SK-N-SH treated with all-trans-retinoic acid at 6 μM for 48 hours (cell line): ENCODE results near the gene OBP2B.

Source experiments
- ATAC-seq: fragments of 200-7000 bp; cut with Tn5 transposase; 3 replicates; pipeline ENCODE4 v1.9.1; 2020; ENCODE audit warnings: mild to moderate bottlenecking, moderate library complexity
- ARNTL ChIP-seq: fragments of 450-650 bp; formaldehyde crosslinking; IDR thresholded peaks from 2 replicates; pipeline ENCODE4 v1.5.0; 2020; ENCODE audit warnings: low read depth, mild to moderate bottlenecking, moderate library complexity, borderline replicate concordance
- BACH2 ChIP-seq: fragments of 250-450 bp; sonication (Bioruptor Pico); IDR thresholded peaks from 2 replicates; pipeline ENCODE4 v1.9.0; 2021; ENCODE audit warnings: mild to moderate bottlenecking, borderline replicate concordance
- CREB5 ChIP-seq: fragments of 250-450 bp; sonication (Bioruptor Pico); IDR thresholded peaks from 2 replicates; pipeline ENCODE4 v1.5.1; 2020; ENCODE audit warnings: low read depth, mild to moderate bottlenecking, moderate library complexity
- CSDC2 ChIP-seq: fragments of 250-450 bp; sonication (Bioruptor Pico); IDR thresholded peaks from 2 replicates; pipeline ENCODE4 v1.5.0; 2020; ENCODE audit warnings: mild to moderate bottlenecking, moderate library complexity
- ESRRG ChIP-seq: fragments of 250-450 bp; sonication (Bioruptor Pico); IDR thresholded peaks from 2 replicates; pipeline ENCODE4 v1.6.1; 2021; ENCODE audit warnings: mild to moderate bottlenecking
- GLIS3 ChIP-seq: fragments of 250-450 bp; sonication (Bioruptor Pico); IDR thresholded peaks from 2 replicates; pipeline ENCODE4 v1.5.0; 2020; ENCODE audit warnings: mild to moderate bottlenecking, moderate library complexity
- ISL1 ChIP-seq: fragments of 250-450 bp; sonication (Bioruptor Pico); IDR thresholded peaks from 2 replicates; pipeline ENCODE4 v2.1.2; 2022; ENCODE audit warnings: mild to moderate bottlenecking, moderate library complexity
- OSR1 ChIP-seq: fragments of 250-450 bp; sonication (Bioruptor Pico); IDR thresholded peaks from 2 replicates; pipeline ENCODE4 v1.8.0; 2022; ENCODE audit warnings: moderate library complexity, mild to moderate bottlenecking, inconsistent platforms
- POU6F1 ChIP-seq: fragments of 250-450 bp; sonication (Bioruptor Pico); IDR thresholded peaks from 2 replicates; pipeline ENCODE4 v1.8.0; 2021; ENCODE audit warnings: low read depth, mild to moderate bottlenecking, moderate library complexity, borderline replicate concordance
- RARB ChIP-seq: fragments of 250-450 bp; sonication (Bioruptor Pico); IDR thresholded peaks from 2 replicates; pipeline ENCODE4 v1.8.0; 2021; ENCODE audit warnings: mild to moderate bottlenecking, moderate library complexity
- SNAI2 ChIP-seq: fragments of 250-450 bp; sonication (Bioruptor Pico); IDR thresholded peaks from 2 replicates; pipeline ENCODE4 v1.5.0; 2020; ENCODE audit warnings: mild to moderate bottlenecking, moderate library complexity
- TCF4 ChIP-seq: fragments of 250-450 bp; sonication (Bioruptor Pico); IDR thresholded peaks from 2 replicates; pipeline ENCODE4 v1.8.0; 2021; ENCODE audit warnings: mild to moderate bottlenecking, moderate library complexity, borderline replicate concordance
- TOX ChIP-seq: fragments of 250-450 bp; sonication (Bioruptor Pico); IDR thresholded peaks from 2 replicates; pipeline ENCODE4 v1.8.0; 2021; ENCODE audit warnings: mild to moderate bottlenecking, moderate library complexity, borderline replicate concordance
- ZC3H10 ChIP-seq: fragments of 250-450 bp; sonication (Bioruptor Pico); IDR thresholded peaks from 2 replicates; pipeline ENCODE4 v1.5.1; 2021; ENCODE audit warnings: mild to moderate bottlenecking, moderate library complexity
- ZFP3 ChIP-seq: fragments of 250-450 bp; sonication (Bioruptor Pico); IDR thresholded peaks from 2 replicates; pipeline ENCODE4 v1.5.0; 2020; ENCODE audit warnings: mild to moderate bottlenecking, moderate library complexity
- ZFP30 ChIP-seq: fragments of 450-650 bp; formaldehyde crosslinking; IDR thresholded peaks from 2 replicates; pipeline ENCODE4 v1.5.0; 2022; ENCODE audit warnings: mild to moderate bottlenecking, moderate library complexity
- ZNF565 ChIP-seq: fragments of 450-650 bp; formaldehyde crosslinking; conservative IDR thresholded peaks from 2 replicates; pipeline ENCODE4 v1.5.0; 2020; ENCODE audit warnings: low read depth, mild to moderate bottlenecking, moderate library complexity
- ZNF70 ChIP-seq: fragments of 450-650 bp; formaldehyde crosslinking; IDR thresholded peaks from 2 replicates; pipeline ENCODE4 v1.5.0; 2020; ENCODE audit warnings: mild to moderate bottlenecking, moderate library complexity
- ZNF8 ChIP-seq: fragments of 450-650 bp; formaldehyde crosslinking; IDR thresholded peaks from 2 replicates; pipeline ENCODE4 v1.5.0; 2020; ENCODE audit warnings: mild to moderate bottlenecking, moderate library complexity
- TF ChIP-seq, protein P1 (sequence below): fragments of 250-450 bp; sonication (Bioruptor Pico); IDR thresholded peaks from 2 replicates; pipeline ENCODE4 v1.8.0; 2020; ENCODE audit warnings: mild to moderate bottlenecking, moderate library complexity, borderline replicate concordance
- TF ChIP-seq, protein P2 (sequence below): fragments of 250-450 bp; sonication (Bioruptor Pico); IDR thresholded peaks from 2 replicates; pipeline ENCODE4 v1.5.0; 2020; ENCODE audit warnings: mild to moderate bottlenecking, moderate library complexity
- TF ChIP-seq, protein P3 (sequence below): fragments of 250-450 bp; sonication (Bioruptor Pico); IDR thresholded peaks from 2 replicates; pipeline ENCODE4 v1.5.1; 2021; ENCODE audit warnings: mild to moderate bottlenecking, moderate library complexity

Gene OBP2B

GRCh38 chr9:133199648-133200321 is 9.3 kb downstream of the OBP2B start:
- TF ChIP-seq POU6F1 (CRISPR knock-in tag): no peak
- TF ChIP-seq ZFP3: no peak
- no peak for TF ChIP-seq GLIS3 (CRISPR knock-in tag)
- no peak for TF ChIP-seq OSR1
- TF ChIP-seq, protein P1, sequence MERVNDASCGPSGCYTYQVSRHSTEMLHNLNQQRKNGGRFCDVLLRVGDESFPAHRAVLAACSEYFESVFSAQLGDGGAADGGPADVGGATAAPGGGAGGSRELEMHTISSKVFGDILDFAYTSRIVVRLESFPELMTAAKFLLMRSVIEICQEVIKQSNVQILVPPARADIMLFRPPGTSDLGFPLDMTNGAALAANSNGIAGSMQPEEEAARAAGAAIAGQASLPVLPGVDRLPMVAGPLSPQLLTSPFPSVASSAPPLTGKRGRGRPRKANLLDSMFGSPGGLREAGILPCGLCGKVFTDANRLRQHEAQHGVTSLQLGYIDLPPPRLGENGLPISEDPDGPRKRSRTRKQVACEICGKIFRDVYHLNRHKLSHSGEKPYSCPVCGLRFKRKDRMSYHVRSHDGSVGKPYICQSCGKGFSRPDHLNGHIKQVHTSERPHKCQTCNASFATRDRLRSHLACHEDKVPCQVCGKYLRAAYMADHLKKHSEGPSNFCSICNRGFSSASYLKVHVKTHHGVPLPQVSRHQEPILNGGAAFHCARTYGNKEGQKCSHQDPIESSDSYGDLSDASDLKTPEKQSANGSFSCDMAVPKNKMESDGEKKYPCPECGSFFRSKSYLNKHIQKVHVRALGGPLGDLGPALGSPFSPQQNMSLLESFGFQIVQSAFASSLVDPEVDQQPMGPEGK (CRISPR knock-in tag): no peak
- no peak for TF ChIP-seq ZC3H10 (CRISPR knock-in tag)
- TF ChIP-seq BACH2 (CRISPR knock-in tag): no peak
- no peak for TF ChIP-seq ARNTL
- no peak for TF ChIP-seq ZNF565 (CRISPR knock-in tag)
- TF ChIP-seq, all 23 proteins: peak for 0
- ATAC-seq: no peak

DNA sequence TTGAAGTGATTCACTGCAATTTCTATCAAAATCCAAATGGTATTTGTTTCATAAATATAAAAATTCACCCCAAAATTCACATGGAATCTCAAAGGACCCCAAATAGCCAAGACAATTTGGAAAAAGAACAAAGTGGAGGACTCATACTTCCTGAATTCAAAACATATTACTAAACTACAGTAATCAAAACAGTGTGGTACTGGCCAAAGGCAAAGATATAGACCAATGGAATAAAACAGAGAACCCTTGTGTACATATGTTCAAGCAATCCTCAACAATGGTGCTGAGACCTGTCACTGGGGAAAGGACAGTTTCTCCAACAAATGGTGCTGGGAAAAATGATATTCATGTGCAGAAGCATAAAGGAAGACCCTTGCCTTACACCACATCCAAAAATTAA is 14.0 kb downstream of the OBP2B start:
- no peak for ATAC-seq
- no peak for TF ChIP-seq ZFP3
- no peak for TF ChIP-seq TCF4 (CRISPR knock-in tag)
- no peak for TF ChIP-seq OSR1
- no peak for TF ChIP-seq ZNF565 (CRISPR knock-in tag)
- TF ChIP-seq RARB (CRISPR knock-in tag): no peak
- TF ChIP-seq ISL1 (CRISPR knock-in tag): no peak
- no peak for TF ChIP-seq BACH2 (CRISPR knock-in tag)
- TF ChIP-seq, protein P1 (CRISPR knock-in tag): no peak
- TF ChIP-seq ESRRG: no peak
- no peak for TF ChIP-seq ZC3H10 (CRISPR knock-in tag)
- no peak for TF ChIP-seq GLIS3 (CRISPR knock-in tag)
- TF ChIP-seq CSDC2 (CRISPR knock-in tag): no peak
- no peak for TF ChIP-seq TOX (CRISPR knock-in tag)
- TF ChIP-seq ARNTL: no peak
- TF ChIP-seq SNAI2 (CRISPR knock-in tag): no peak
- TF ChIP-seq, protein P2, sequence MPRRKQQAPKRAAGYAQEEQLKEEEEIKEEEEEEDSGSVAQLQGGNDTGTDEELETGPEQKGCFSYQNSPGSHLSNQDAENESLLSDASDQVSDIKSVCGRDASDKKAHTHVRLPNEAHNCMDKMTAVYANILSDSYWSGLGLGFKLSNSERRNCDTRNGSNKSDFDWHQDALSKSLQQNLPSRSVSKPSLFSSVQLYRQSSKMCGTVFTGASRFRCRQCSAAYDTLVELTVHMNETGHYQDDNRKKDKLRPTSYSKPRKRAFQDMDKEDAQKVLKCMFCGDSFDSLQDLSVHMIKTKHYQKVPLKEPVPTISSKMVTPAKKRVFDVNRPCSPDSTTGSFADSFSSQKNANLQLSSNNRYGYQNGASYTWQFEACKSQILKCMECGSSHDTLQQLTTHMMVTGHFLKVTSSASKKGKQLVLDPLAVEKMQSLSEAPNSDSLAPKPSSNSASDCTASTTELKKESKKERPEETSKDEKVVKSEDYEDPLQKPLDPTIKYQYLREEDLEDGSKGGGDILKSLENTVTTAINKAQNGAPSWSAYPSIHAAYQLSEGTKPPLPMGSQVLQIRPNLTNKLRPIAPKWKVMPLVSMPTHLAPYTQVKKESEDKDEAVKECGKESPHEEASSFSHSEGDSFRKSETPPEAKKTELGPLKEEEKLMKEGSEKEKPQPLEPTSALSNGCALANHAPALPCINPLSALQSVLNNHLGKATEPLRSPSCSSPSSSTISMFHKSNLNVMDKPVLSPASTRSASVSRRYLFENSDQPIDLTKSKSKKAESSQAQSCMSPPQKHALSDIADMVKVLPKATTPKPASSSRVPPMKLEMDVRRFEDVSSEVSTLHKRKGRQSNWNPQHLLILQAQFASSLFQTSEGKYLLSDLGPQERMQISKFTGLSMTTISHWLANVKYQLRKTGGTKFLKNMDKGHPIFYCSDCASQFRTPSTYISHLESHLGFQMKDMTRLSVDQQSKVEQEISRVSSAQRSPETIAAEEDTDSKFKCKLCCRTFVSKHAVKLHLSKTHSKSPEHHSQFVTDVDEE: no peak
- TF ChIP-seq POU6F1 (CRISPR knock-in tag): no peak

- ATAC-seq: no peak
- TF ChIP-seq CREB5 (CRISPR knock-in tag): no peak
- no peak for TF ChIP-seq GLIS3 (CRISPR knock-in tag)
- no peak for TF ChIP-seq SNAI2 (CRISPR knock-in tag)
- TF ChIP-seq, protein P3, sequence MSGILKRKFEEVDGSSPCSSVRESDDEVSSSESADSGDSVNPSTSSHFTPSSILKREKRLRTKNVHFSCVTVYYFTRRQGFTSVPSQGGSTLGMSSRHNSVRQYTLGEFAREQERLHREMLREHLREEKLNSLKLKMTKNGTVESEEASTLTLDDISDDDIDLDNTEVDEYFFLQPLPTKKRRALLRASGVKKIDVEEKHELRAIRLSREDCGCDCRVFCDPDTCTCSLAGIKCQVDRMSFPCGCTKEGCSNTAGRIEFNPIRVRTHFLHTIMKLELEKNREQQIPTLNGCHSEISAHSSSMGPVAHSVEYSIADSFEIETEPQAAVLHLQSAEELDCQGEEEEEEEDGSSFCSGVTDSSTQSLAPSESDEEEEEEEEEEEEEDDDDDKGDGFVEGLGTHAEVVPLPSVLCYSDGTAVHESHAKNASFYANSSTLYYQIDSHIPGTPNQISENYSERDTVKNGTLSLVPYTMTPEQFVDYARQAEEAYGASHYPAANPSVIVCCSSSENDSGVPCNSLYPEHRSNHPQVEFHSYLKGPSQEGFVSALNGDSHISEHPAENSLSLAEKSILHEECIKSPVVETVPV: no peak
- TF ChIP-seq ZFP30: no peak
- no peak for TF ChIP-seq ZFP3
- TF ChIP-seq BACH2 (CRISPR knock-in tag): no peak
- no peak for TF ChIP-seq ZNF565 (CRISPR knock-in tag)
- no peak for TF ChIP-seq ZNF70 (CRISPR knock-in tag)
- no peak for TF ChIP-seq ZNF8 (CRISPR knock-in tag)
- TF ChIP-seq OSR1: no peak
- TF ChIP-seq ISL1 (CRISPR knock-in tag): no peak
- TF ChIP-seq, protein P1 (CRISPR knock-in tag): no peak
- TF ChIP-seq ARNTL: no peak
Measured at GRCh38 chr9:133194597-133194996, 14.5 kb downstream of the OBP2B start.
